Upper lobe of right lung (tissue), 1 donor: ENCODE data around the gene MACO1. TPM values are rescaled to one million over a fixed set of nuclear protein-coding genes. Genes with fewer than 3 reads are reported as not detected.

Source experiments
- ATAC-seq: fragments of 200-7000 bp; cut with Tn5 transposase; one replicate; pipeline ENCODE4 v1.9.1; 2020; ENCODE audit warnings: mild to moderate bottlenecking, moderate library complexity
- DNase-seq: peaks from one replicate; pipeline ENCODE4 v3.0.0-alpha.2; 2020
- H3K27ac ChIP-seq: fragments of 200-600 bp; one replicate; pipeline ENCODE4 v1.8.0; 2022
- H3K27me3 ChIP-seq: fragments of 200-600 bp; one replicate; pipeline ENCODE4 v1.8.0; 2022; ENCODE audit warnings: mild to moderate bottlenecking
- H3K36me3 ChIP-seq: fragments of 200-600 bp; one replicate; pipeline ENCODE4 v1.8.0; 2022
- H3K4me1 ChIP-seq: fragments of 200-600 bp; one replicate; pipeline ENCODE4 v1.8.0; 2022
- H3K4me3 ChIP-seq: fragments of 200-600 bp; one replicate; pipeline ENCODE4 v1.8.0; 2022; ENCODE audit warnings: mild to moderate bottlenecking
- H3K9me3 ChIP-seq: fragments of 200-600 bp; one replicate; pipeline ENCODE4 v1.8.0; 2022
- CTCF ChIP-seq: fragments of 200-600 bp; IDR thresholded peaks from one replicate; pipeline ENCODE4 v1.8.0; 2022; ENCODE audit warnings: antibody characterized with exemption
- intact Hi-C: fragments of 100-400 bp; cut with DNase I; formaldehyde crosslinking; loops from one replicate; pipeline ENCODE4 v1.11.0; 2022
- total RNA-seq: library from RNA; stranded (reverse); fragmentation: NEBNext Ultra II Directional; extraction: Animal tissue kit (Norgen Biotek cat#: 25700); gene quantifications from one replicate; pipeline ENCODE4 v1.2.1, GENCODE V29; 2021
- donor health status: DM: no; HTN: yes; CAD: no; lungs with severe emphysema.

Gene MACO1
- total RNA-seq, 1 donor from 2014 or later, result 20.2 TPM

GRCh38 chr1:25533775-25534409 is 103.2 kb downstream of the MACO1 start:
- no peak overlapping the region for H3K4me3 ChIP-seq
- no peaks in the 10 kb centered on the region for H3K36me3 ChIP-seq
- no peaks in the 10 kb centered on the region for H3K9me3 ChIP-seq
- no peak for TF ChIP-seq CTCF
- H3K27ac ChIP-seq, result no peak overlapping the region
- H3K27me3 ChIP-seq, result no peaks in the 10 kb centered on the region
- no peaks in the 10 kb centered on the region for H3K4me1 ChIP-seq
- intact Hi-C loops, result no loop called here
- ATAC-seq, result no peak
- DNase-seq, result no peak

DNA sequence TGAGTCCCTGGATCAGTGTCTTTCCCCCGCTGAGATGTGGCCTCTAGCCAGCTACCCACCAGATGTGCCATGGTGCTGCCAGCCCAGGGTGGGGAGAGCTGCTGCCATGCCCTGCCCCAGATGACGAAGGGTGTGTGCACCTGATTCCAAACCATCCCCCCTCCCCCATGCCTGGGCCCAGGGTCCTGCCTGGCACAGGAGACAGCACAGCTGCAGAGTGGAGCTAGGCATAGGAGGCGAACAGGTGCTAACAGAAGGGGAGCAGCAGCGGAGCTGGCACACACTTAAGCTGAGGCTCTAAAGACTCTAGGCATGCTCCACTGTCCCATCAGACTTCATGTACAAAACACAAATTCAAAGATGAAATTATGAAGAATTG is 103.7 kb downstream of the MACO1 start:
- Histone ChIP-seq H3K4me3 (no peak overlapping the region), H3K9me3 (no peaks in the 10 kb centered on the region), H3K4me1 (no peaks in the 10 kb centered on the region), H3K27me3 (no peaks in the 10 kb centered on the region), H3K36me3 (no peaks in the 10 kb centered on the region), H3K27ac (no peak overlapping the region)
- intact Hi-C loops, result no loop called here
- ATAC-seq, result no peak
- DNase-seq, result no peak
- no peak for TF ChIP-seq CTCF

GRCh38 chr1:25536124-25536523 is 105.4 kb downstream of the MACO1 start:
- H3K4me1 ChIP-seq, result no peaks in the 10 kb centered on the region
- no peak for ATAC-seq
- no peaks in the 10 kb centered on the region for H3K27me3 ChIP-seq
- no peaks in the 10 kb centered on the region for H3K9me3 ChIP-seq
- H3K27ac ChIP-seq, result no peak overlapping the region
- no peaks in the 10 kb centered on the region for H3K36me3 ChIP-seq
- no peak for TF ChIP-seq CTCF
- no peak for DNase-seq
- H3K4me3 ChIP-seq, result no peak overlapping the region
- intact Hi-C loops, result no loop called here

GRCh38 chr1:25537153-25537831 is 106.6 kb downstream of the MACO1 start:
- no peak for TF ChIP-seq CTCF
- Histone ChIP-seq H3K36me3 (no peaks in the 10 kb centered on the region), H3K4me1 (no peaks in the 10 kb centered on the region), H3K27me3 (no peaks in the 10 kb centered on the region), H3K27ac (no peak overlapping the region), H3K4me3 (no peak overlapping the region), H3K9me3 (no peaks in the 10 kb centered on the region)
- intact Hi-C loops, result no loop called here
- ATAC-seq (peak; percentile 83), DNase-seq (peak; percentile 78)

DNA sequence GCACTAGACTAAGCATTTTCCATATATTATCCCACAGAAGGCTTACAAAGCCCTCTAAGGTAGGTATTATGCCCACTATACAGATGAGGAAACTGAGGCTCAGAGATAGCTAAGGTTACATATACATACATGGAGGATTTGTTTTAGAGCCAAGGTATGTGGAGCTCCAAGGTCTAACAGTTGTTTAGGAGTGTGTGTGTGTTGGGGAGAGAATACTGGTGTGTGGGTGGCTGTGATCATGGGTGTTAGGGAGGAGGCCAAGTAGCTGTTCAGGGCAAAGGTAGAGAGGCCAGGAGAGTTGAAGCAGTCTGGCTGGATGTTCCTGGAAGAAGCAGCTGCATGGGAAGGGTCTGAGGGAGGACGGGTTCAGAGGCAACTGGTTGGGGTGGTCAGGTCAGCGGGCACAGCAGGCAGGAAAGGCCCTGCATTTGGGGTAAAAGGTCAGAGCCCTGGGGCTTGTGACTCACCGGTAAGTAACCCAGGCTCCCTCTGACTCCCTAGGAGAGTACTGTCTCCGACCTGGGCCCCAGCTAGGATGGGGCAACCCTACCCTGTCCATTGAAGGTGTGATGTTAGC is 107.6 kb downstream of the MACO1 start:
- Histone ChIP-seq H3K27me3 (no peaks in the 10 kb centered on the region), H3K27ac (no peak overlapping the region), H3K9me3 (no peaks in the 10 kb centered on the region), H3K4me1 (peaks cover 3% of the 10 kb centered on the region), H3K4me3 (no peak overlapping the region), H3K36me3 (no peaks in the 10 kb centered on the region)
- no peak for DNase-seq
- peak; percentile 22 for ATAC-seq
- intact Hi-C loops, result no loop called here
- no peak for TF ChIP-seq CTCF
